Activated gamma-delta T cell treated with Interleukin-2 at 50 U/mL for 16 hours (primary cell): ENCODE data around the gene TAS1R1.
A peak's percentile ranks its signal among the peaks of the same experiment; 100 is the strongest.
"Not testable (repeated sequence)": the region's sequence is repeated elsewhere in the genome, so short reads cannot be mapped to it uniquely, and the experiment has no call there.

Experiments
- DNase-seq: peaks from one replicate; pipeline ENCODE4 v3.0.0-alpha.2; 2020

The TAS1R1 gene

DNA sequence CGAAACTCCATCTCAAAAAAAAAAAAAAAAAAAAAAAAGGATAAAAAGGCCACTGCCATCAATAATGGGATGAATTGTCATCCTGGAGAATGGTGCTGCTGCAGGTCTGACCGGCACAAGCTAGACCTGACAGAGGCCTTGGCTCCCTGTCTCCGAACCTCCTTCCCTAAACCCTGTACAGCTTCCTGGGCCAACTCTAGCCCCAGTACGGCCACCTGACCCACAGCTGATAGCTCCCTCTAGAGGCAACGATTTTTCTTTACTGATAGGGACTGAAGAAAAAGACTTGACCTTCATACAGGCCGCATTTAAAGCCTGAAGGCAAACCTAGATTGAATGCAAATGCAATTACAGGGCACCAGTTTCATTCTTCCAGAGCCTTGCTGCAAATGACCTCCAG is 31.5 kb upstream of the TAS1R1 start:
- DNase-seq: no peak

DNA sequence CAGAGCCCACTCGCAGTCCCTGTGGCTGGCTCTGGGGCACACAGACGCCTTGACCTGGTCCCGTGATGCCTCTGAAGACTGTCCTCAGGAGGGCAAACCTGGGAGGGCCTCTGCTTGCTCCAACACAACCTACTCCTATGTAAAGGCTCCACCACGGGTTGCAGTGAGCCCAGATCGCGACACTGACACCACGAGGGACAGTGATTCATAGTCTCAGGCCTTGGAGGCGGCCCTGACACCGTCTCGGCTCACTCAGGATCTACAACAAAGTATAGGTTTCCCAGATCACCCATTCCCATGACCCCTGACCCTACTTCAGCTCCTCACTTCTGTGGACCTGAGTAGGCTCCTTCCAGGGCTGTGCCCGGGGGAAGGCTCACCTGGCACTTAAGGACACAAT is 28.8 kb upstream of the TAS1R1 start:
- DNase-seq: no peak

DNA sequence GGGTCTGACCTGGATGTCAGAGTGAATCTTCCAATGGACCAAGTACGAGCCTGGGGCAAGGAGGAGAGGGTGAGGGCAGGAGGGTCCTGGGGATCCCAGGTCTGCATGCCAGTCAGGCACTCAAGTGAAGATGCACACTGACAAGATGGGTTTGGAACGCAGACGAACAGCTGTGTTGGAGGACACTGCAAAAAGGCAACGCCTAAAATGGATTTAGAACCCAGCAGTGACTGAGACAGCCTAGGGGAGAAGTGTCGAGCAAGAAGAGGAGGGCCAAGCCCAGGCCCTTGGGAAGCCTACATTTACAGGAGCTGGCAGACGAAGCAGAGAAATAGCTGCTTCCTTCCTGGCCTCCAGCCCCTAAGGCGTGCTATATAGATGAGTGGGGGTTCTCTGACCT is 26.6 kb upstream of the TAS1R1 start:
- DNase-seq: no peak

DNA sequence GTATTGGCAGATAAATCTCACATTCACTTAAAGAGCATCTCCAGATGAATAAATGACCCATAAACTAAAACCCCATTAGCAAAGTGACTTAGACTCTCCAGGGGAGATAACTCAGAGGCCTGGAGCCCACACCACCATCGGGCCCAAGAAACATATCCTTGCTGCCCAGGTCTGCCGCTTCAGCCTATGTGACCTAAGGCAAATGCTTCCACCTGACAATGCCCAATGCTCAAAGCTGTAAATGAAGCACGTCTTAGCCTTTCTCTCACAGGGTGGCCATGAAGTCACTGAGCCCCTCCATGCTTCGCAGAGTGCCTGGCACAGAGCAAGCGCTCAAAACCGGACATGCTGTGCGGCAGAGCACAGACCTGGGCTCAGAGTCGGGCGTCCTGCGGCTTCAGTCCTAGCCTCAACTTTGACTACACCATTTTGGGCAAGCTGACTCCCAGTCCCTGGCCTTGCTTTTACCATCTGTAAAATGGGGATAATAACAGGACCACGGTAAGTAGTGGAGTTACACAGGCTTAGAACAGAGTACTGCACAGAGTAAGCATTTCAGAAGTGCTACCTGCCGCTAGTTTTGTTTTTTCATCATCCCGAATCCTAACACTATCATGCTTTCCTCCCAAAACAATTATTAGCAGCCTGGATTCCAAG is 24.5 kb upstream of the TAS1R1 start:
- no peak for DNase-seq

DNA sequence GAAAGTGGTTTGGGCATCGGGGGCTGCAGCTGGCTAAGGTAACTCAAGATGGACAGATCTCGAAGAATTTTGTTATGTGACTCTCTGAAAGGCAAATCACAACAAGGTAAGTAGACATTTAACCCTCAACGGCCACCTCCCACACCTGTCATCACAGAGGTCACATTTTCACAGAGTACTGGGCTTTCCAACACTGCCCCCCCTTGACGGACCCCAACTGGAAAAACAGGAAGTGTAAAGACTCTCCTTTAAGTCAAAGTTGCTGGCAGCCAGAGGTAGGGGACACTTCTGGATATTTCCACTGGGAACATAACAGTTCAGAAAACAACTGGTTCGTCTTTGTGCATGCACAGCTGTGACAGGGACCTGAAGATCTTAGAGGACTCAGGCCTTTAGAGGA is 23.1 kb upstream of the TAS1R1 start:
- DNase-seq: no peak

DNA sequence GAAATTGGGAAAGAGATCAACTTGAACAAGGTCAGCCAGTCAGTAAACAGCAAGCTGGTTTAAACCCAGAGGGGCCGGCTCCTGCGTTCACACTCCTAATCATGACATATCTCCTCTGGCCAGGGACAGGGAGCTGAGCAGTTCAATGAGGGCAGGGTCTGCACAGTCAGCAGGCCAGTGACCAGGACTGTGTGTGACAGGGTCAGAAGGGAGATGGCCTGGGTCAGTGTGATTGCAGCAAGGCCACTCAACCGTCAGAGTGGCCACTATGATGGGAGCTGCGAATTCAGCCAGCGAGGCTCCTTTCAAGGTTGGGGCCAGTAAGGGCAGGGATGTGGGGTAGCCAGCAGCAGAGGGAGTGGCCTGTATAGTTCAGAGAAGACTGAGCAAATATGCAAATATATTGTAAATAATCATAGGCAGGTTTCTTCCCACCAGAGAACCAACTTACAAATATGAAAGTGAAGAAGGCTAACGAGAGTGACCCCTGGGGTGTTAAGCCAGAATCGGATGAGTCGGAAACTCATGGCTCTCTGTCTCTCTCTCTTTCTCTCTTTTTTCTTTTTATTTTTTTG is 20.8 kb upstream of the TAS1R1 start:
- DNase-seq: no peak

DNA sequence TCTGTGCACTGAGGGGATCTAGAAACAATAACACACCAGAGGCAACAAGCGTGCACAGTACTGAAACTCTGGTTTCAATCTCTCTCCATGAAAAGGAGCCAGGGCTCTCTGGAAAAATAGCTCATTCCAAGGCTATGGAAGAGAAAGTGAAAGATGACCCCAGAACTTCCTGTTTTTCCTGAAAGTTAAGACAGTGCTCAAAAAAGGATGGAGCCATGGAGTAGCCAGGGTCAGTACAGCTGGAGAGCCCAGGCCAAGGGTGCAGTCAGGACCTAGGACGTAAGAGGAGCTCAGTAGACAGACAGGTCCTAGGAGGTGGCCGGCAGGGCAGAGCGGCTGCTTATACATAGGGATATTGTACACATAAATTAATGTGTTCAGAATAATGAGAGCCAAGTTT is 19.9 kb upstream of the TAS1R1 start:
- DNase-seq: no peak

DNA sequence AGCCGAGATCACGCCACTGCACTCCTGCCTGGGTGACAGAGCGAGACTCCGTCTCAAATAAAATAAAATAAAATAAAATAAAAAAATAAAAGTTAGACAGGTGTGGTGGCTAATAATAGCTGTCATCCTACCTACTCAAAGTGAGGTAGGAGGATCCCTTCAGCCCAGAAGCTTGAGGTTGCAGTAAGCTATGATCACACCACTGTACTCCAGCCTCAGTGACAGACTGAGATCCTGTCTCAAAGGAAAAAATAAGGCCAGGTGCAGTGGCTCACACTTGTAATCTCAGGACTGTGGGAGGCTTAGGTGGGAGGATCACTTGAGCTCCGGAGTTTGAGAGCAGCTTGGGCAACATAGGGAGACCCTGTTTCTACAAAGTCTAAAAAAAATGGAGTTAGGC is 18.8 kb upstream of the TAS1R1 start:
- no peak for DNase-seq

DNA sequence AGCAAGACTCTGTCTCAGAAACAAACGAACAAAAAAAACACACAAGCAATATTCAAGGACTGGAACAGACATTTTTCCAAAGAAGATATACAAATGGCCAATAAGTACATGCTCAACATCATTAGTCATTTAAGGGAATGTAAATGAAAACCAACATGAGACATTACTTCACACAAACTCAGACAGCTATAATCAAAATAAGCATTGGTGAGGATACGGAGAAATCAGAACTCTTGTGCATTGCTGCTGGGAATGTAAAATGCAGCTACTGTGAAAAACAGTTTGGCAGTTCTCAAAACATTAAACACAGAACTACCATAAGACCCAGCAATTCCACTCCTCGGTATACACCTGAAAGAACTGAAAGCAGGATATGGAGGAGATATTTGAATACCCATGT is 16.2 kb upstream of the TAS1R1 start:
- no peak for DNase-seq

DNA sequence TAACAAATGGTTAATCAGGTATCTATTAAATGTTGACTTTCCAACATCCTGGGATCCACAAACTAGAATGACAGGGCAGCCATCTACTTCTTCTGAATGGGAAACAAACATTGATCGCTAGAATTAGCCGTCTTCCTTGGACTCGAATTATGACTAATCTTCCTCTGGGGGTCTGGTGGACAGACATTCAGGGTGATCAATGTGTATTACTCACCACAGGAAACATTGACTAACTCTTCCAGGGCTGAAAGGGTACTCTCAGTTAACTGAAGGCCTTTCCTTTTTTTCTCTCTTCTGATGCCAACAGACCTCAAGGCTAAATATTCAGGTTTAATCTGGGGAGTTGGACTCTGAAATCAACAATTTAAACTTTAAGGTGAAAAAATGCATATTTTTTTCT is 10.3 kb upstream of the TAS1R1 start:
- DNase-seq: no peak

DNA sequence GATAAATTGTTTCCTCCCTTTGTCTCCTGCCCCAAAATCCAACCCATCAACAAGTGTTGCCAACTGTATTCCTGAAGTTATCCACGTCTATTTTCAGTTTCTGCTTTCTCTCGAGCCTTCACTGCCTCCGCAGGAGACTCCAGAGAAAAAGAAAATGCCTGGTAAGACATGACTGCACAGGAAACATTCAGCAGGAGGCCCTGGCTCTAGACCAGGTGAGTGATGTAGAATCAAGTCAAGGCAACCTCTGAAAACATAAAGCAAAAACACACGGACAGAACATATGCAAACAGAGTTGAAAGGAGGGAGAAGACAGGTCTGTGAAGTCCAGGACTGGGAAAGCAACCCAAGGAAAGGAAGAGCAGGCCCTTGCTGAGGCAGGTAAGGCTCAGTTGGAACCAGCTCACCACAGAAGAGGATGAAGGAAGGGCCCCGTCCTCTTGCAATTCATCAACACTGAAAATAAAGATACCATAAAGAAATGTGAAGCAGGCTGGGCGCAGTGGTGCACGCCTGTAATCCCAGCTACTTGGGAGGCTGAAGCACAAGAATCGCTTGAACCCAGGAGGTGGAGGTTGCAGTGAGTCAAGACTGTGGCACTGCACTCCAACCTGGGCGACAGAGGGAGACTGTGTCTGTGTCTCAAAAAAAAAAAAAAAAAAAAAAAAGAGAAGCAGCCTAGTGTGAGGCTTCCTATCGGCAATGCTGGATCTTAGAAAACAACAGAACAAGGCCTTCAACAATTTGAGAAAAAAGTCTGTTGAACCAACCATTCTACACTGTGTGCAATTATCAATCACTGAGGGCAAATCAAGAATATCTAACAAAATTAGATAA is 9.6 kb upstream of the TAS1R1 start:
- DNase-seq: no peak

DNA sequence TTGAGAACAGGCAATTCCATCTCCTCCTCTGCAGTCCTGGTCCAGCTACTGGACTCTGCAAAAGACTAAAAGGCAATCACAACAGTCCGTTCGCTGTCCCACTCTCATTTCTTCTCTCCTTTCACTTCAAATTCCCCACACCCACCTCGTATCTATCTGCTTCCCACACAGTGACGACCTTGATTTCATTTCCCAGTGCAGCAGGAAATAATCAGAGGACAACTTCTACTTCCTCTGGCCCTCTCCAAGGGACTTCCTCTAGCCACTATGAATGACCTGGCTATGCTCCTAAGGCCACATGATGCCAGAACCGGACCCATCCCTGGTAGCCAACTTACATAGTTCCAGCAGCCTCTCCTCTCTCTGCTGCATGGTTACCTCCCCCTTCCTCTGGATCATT is 8.8 kb upstream of the TAS1R1 start:
- DNase-seq: no peak

DNA sequence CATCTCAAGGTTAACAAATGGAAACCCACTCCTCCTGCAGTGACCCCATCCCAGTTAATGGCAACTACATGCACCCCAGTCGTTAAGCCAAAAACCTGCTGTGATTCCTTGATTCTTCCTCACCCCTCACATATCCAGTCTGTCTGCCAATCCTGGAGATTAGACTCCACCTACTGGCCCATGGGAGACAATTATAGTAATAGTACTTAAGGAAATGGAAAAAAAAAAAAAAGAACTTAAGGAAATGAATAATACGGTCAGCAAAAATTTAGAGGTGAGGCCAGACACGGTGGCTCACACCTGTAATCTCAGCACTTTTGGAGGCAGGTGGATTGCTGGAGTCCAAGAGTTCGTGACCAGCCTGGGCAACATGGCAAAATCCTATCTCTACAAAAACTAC is 7.8 kb upstream of the TAS1R1 start:
- DNase-seq: no peak

DNA sequence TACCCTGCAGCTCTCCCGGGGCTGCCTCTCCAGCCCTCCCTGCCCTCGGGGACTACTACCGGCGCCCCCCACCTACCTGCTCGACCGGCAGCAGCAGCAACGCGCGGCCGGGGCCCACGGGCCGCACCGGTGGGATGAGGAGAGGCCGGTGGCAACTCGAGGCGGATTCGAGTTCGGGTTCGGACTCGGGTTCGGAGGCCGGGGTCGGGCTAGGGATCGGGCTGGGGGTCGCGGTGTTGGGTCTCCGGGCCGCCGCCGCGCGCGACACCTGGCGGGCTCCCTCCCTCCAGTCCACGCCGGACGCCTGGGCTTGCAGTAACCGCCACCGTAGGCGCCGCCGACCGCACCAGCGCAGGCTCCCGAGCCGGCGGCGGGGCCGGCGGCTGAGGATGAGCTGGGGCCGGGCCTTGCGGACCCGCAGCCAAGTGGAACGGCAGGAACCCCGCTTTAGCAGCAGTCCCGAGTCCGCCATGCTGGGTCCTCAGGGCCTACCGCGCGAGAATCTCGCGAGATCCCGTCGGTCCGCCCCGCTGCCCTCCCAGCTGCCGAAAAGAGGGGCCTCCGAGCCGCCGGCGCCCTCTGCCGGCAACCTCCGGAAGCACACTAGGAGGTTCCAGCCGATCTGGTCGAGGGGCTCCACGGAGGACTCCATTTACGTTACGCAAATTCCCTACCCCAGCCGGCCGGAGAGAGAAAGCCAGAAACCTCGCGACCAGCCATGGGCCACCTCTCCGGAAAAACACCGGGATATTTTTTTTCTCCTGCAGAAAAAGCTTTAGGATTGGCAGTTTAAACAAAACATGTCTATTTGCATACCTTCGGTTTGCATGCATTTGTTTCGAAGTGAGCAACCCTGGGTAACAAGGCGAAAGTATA is 838 bp upstream of the TAS1R1 start, which contains the start of gene NOL9:
Gene NOL9, minus strand, starts transcription at position 483 of the 876 bp plus-strand sequence. Its CDS starts 11 bp downstream, at position 472.
- peak; percentile 95 for DNase-seq

DNA sequence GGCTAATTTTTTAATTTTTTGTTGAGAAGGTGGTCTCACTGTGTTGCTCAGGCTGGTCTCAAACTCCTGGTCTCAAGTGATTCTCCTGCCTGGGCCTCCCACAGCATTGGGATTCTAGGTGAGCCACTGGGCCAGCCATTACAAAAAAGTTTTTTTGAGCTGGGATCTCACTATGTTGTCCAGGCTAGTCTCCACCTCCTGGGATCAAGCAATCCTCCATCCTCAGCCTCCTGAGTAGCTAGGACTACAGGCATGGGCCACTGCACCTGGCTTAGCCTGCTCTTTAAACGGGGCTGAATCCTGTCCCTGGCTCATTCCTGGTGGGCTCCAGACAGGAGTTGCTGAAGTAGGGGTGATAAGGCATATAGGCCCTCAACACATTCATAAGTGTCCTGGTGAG is 2.5 kb downstream of the TAS1R1 start:
- no peak for DNase-seq

DNA sequence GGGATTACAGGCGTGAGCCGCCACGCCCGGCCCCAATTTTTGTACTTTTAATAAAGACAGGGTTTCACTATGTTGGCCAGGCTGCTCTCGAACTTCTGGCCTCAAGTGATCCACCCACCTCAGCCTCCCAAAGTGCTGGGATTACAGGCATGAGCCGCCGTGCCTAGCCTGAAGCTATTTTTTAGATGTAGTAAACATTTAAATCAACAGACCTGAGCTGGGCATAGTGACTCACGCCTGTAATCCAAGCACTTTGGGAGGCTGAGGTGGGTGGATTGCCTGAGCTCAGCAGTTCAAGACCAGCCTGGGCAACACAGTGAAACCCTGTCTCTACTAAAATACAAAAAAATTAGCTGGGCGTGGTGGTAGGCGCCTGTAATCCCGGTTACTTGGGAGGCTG is 4.1 kb downstream of the TAS1R1 start:
- DNase-seq: not testable (repeated sequence)

DNA sequence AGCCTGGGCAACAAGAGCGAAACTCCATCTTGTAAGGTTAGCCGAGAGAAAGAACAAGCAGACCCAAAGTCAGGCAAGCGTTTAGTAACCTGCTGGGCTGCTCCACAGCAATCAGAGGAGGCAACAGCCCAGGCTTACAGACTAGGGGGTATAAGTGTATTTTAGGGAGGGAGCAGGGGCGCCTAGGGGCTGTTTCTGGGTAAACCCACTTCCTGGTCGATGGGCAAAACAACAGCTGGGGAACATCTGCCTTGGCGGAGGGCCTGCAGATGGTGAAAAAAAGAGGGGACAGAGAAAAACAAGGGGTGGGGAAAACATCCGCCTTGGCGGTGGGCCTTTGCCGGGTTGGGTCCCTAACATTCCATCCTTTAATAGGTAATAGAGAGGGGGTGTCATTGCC is 5.2 kb downstream of the TAS1R1 start:
- DNase-seq: no peak

DNA sequence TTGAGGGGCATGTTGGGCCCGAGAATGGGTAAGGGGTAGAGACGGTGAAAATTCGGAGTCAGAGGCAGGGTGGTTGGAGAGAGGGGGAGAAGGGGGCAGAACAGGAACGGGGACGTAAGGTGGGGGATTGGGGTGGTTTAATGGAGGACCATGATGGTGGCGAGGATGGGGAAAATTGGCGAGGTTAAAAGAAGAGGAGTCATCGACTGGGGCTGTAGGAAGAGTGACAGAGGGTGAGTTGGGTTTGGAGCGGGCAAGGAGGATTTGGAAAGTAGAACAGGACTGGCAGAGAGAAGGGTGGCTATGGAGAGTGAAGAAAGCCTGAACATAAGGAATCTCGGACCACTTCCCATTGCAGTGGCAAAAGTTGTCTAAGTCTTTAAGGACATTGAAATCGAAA is 13.9 kb downstream of the TAS1R1 start:
- no peak for DNase-seq

DNA sequence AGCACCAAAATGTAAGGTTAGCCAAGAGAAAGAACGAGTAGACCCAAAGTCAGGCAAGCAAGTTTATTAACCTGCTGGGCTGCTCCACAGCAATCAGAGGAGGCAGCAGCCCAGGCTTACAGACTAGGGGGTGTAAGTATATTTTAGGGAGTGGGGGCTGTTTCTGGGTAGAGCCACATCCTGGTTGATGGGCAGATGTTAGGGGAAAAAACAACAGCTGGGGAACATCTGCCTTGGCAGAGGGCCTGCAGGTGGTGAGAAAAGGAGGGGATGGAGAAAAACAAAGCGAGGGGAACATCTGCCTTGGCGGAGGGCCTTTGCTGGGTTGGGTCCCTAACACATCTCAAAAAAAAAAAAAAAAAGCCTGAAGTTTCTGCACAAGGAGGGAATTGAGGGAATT is 15.0 kb downstream of the TAS1R1 start:
- DNase-seq: no peak

DNA sequence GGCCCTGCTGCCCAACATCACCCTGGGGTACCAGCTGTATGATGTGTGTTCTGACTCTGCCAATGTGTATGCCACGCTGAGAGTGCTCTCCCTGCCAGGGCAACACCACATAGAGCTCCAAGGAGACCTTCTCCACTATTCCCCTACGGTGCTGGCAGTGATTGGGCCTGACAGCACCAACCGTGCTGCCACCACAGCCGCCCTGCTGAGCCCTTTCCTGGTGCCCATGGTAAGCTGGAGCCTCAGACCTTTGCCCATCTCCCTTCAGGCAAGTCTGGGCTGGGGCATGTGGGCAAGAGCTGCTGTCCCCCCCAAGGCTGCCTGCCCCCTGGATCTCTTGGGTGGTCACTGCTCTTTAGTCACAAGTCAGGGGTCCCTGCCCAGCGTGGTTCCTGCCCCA is 15.9 kb downstream of the TAS1R1 start:
- DNase-seq: no peak

DNA sequence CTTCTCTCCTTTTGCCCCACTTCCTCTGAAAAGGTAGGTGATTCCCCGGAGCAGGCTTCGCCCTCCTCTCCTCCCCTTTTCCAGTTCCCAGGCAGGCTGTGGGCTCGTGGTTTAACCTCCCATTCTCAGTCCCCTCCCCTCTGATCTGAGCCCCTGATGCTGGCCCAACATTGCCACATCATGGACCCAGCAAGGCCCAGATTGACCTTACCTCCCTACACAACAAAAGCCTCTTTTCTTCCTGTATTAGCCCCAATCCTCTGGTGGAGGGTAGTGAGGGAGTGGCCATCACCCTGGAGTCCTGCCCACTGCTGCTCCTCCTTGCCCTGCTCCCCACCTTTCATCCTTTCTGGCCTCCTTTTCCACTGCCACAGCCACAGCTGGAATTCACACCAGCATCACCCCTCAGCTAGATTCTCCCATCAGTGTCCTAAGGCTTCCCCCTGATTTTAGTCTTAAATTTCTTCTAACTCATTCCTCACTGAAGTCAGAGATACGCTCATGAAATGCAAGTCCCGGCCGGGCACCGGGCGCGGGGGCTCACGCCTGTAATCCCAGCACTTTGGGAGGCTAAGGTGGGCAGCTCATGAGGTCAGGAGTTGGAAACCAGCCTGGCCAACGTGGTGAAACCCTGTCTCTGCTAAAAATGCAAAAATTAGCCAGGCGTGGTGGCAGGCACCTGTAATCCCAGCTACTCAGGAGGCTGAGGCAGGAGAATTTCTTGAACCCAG is 17.7 kb downstream of the TAS1R1 start:
- DNase-seq: no peak

DNA sequence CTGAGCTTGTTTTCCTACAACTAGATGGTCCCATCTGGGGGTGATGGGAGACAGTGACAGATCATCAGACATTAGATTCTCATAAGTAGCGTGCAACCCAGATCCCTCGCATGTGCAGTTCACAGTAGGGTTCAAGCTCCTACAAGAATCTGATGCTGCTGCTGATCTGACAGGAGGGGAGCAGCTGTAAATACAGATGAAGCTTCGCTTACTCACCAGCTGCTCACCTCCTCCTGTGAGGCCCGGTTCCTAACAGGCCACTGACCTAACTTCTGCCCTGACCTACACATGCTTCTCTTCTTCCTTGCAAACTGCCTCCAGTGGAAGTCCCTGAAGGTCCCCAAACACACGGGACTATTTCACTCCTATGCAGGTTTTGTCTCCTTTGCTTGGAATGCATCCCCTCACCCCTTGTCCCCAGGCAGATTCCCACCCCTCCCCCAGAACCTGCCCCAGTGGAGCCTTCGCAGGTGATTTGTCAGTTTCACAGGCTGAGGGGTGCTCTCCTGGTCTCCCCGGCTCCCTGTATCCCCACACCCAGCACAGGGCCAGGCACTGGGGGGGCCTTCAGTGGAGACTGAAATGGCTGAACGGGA is 19.0 kb downstream of the TAS1R1 start:
- DNase-seq: no peak
